ENCODE results near the gene PNRC2.

- TF ChIP-seq CTCF (IDR thresholded peaks at IDR 0.05): no peak
- TF ChIP-seq POLR2AphosphoS5 (IDR thresholded peaks at IDR 0.05): no peak
- TF ChIP-seq EP300 (IDR thresholded peaks at IDR 0.05): no peak
Measured at GRCh38 chr1:23947366-23947765, 12.3 kb upstream of the PNRC2 start.

All from sigmoid colon (tissue), 4 donors.